ENCODE results near the gene LASP1NB.

GRCh38 chr17:38914741-38915638, 10.4 kb upstream of the LASP1NB start:
- TF ChIP-seq CTCF (conservative IDR thresholded peaks at IDR 0.05; ENCODE audit: low read depth, low read length) (no peak), EZH2 (IDR thresholded peaks at IDR 0.05; ENCODE audit: borderline replicate concordance, low read depth, low read length, poor library complexity, severe bottlenecking) (no peak)
